Activated T-helper 1 cell treated with Interleukin-2 at 50 U/mL for 16 hours (primary cell): ENCODE measurements around the gene EPN3.

Experiments
- DNase-seq: peaks from one replicate; pipeline ENCODE4 v3.0.0-alpha.2; 2020; ENCODE audit warnings: low read depth

Gene EPN3

GRCh38 chr17:50532452-50533024 is at the start of gene EPN3:
Gene EPN3 (plus strand): TSS chr17:50532735. CDS start chr17:50536557, 3,822 bp downstream.
- DNase-seq = no peak

GRCh38 chr17:50483266-50483665 is 49.3 kb upstream of the EPN3 start:
- DNase-seq = no peak

GRCh38 chr17:50484386-50485155 is 48.0 kb upstream of the EPN3 start:
- no peak for DNase-seq

- DNase-seq = no peak
These were observed 45.1 kb upstream of the EPN3 start for GRCh38 chr17:50487213-50488096.

- DNase-seq = no peak
These were observed 43.7 kb upstream of the EPN3 start for GRCh38 chr17:50488880-50489279.

GRCh38 chr17:50491505-50491904 is 41.0 kb upstream of the EPN3 start:
- no peak for DNase-seq

GRCh38 chr17:50492214-50492613 is 40.3 kb upstream of the EPN3 start:
- no peak for DNase-seq

GRCh38 chr17:50493744-50494143 is 38.8 kb upstream of the EPN3 start:
- no peak for DNase-seq

GRCh38 chr17:50495217-50495823 is 37.2 kb upstream of the EPN3 start:
- no peak for DNase-seq

GRCh38 chr17:50495918-50496317 is 36.6 kb upstream of the EPN3 start:
- DNase-seq = no peak

- DNase-seq = no peak
These were observed 34.3 kb upstream of the EPN3 start for GRCh38 chr17:50498021-50498874.

- no peak for DNase-seq
These were observed 33.3 kb upstream of the EPN3 start for GRCh38 chr17:50499270-50499669.

- DNase-seq = no peak
These were observed 32.8 kb upstream of the EPN3 start for GRCh38 chr17:50499721-50500120.

- DNase-seq = no peak
These were observed 31.5 kb upstream of the EPN3 start for GRCh38 chr17:50501054-50501453.

- no peak for DNase-seq
These were observed 30.1 kb upstream of the EPN3 start for GRCh38 chr17:50502301-50502990.

- DNase-seq = no peak
These were observed 26.9 kb upstream of the EPN3 start for GRCh38 chr17:50505591-50506130.

- DNase-seq = no peak
These were observed 26.2 kb upstream of the EPN3 start for GRCh38 chr17:50506298-50506697.

GRCh38 chr17:50507871-50508572 is 24.5 kb upstream of the EPN3 start, which contains the start of gene MYCBPAP:
Gene MYCBPAP (plus strand): TSS chr17:50508439. CDS start chr17:50508675, 236 bp downstream.
- DNase-seq = peak; percentile 48

- no peak for DNase-seq
These were observed 23.7 kb upstream of the EPN3 start for GRCh38 chr17:50508573-50509460.
